AG04450 (cell line): ENCODE results near the gene CNTNAP2. TPM values are rescaled to one million over a fixed set of nuclear protein-coding genes. Genes with fewer than 3 reads are reported as not detected.

Experiments
- CTCF ChIA-PET: fragments of 300-600, 350-600 bp; formaldehyde crosslinking; extraction: SDS; loops from one replicate; lab custom pipeline; 2022; ENCODE audit warnings: antibody characterized with exemption, inconsistent platforms; lab: Charles Lee
- POLR2A ChIA-PET: fragments of 350-600 bp; formaldehyde crosslinking; extraction: SDS; loops from one replicate; lab custom pipeline; 2021; ENCODE audit warnings: antibody characterized with exemption, inconsistent platforms; lab: Yijun Ruan, JAX
- DNase-seq: peaks from one replicate; pipeline ENCODE4 v3.0.0-alpha.2; 2011; ENCODE audit warnings: low read depth, low spot score
- H3K27ac ChIP-seq: one replicate; pipeline ENCODE4 v1.5.1; 2012; ENCODE audit warnings: low read depth, low read length, control low read depth
- H3K27me3 ChIP-seq: one replicate; pipeline ENCODE4 v1.6.0; 2012; ENCODE audit warnings: low read length; ENCODE audit not compliant: control insufficient read depth, insufficient read depth
- H3K4me3 ChIP-seq: 2 replicates; pipeline ENCODE4 v1.5.1; 2011; ENCODE audit warnings: mild to moderate bottlenecking, low read depth, low read length, control low read depth
- H3K9me3 ChIP-seq: 2 replicates; pipeline ENCODE4 v1.5.1; 2012; ENCODE audit warnings: low read length; ENCODE audit not compliant: control insufficient read depth, insufficient read depth
- polyA plus RNA-seq: library from polyadenylated mRNA; depleted of rRNA; stranded (reverse); fragments of >200 nt; gene quantifications from 2 replicates; pipeline ENCODE4 v1.2.3, GENCODE V29; 2011
- TF ChIP-seq, protein P1 (sequence below): IDR thresholded peaks from 2 replicates; pipeline ENCODE4 v1.5.1; 2011; ENCODE audit warnings: low read depth, low read length, control low read depth, inconsistent platforms

The CNTNAP2 gene
- polyA plus RNA-seq, 1 experiment: not detected

DNA sequence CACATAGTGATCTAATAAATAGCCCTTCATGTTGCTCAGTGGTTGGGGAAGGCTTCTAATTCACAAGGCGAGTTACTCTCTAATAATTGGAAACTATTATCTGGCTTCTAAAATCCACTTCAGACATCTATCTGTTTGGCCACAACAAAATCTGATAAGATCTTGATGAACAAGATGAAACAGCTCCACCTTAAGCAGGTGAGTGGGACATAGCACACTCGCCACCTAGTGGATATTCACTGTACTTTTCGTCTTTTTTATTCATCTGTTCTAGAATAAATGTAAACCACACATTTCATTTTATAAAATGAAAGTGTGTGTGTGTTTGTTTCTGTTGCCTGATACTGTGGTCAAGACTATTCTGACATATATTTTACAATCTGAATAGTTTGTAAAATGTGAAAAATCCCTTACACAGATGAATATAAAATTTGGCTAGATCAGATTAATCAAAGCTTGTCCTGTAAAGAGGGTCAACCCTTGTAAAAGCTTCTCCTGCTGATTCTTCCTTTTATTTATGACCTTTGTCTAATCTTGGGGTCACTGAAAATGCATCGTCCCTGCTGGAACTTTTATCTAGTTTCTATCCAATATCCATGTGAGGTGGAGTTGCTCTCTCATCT is 26.5 kb upstream of the CNTNAP2 start:
- H3K27ac ChIP-seq: no peak overlapping the region
- no peaks in the 10 kb centered on the region for H3K27me3 ChIP-seq
- peaks cover 4% of the 10 kb centered on the region for H3K9me3 ChIP-seq
- no peak for DNase-seq
- TF ChIP-seq, protein P1, sequence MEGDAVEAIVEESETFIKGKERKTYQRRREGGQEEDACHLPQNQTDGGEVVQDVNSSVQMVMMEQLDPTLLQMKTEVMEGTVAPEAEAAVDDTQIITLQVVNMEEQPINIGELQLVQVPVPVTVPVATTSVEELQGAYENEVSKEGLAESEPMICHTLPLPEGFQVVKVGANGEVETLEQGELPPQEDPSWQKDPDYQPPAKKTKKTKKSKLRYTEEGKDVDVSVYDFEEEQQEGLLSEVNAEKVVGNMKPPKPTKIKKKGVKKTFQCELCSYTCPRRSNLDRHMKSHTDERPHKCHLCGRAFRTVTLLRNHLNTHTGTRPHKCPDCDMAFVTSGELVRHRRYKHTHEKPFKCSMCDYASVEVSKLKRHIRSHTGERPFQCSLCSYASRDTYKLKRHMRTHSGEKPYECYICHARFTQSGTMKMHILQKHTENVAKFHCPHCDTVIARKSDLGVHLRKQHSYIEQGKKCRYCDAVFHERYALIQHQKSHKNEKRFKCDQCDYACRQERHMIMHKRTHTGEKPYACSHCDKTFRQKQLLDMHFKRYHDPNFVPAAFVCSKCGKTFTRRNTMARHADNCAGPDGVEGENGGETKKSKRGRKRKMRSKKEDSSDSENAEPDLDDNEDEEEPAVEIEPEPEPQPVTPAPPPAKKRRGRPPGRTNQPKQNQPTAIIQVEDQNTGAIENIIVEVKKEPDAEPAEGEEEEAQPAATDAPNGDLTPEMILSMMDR: peak; percentile 13; the same call in 1 of the 2 replicates
- no peak overlapping the region for H3K4me3 ChIP-seq
- ChIA-PET POLR2A (no interaction called here), CTCF (no interaction called here)

DNA sequence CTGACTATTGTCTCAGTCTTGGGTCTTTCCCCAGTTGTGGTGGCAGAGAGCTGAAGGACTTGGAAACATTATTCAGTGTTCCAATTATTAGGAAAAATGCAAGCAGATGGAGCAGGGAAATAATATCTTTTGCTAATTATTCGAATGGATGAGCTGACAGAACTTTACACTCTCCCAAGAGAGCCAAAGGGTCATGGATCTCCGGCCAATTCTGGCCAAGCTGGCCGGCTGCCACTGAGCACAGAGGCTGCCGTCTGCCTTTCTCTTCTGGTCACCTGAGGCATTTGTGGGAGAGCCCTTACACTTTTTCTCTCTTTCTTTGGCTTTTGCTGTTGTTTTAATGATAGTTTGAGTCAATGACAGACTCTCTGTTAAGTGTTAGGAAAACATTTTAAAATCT is 22.2 kb upstream of the CNTNAP2 start:
- DNase-seq: no peak
- ChIA-PET CTCF (no interaction called here), POLR2A (no interaction called here)
- Histone ChIP-seq H3K9me3 (peaks cover 11% of the 10 kb centered on the region), H3K27me3 (no peaks in the 10 kb centered on the region), H3K4me3 (no peak overlapping the region), H3K27ac (no peak overlapping the region)
- TF ChIP-seq, protein P1: no peak

DNA sequence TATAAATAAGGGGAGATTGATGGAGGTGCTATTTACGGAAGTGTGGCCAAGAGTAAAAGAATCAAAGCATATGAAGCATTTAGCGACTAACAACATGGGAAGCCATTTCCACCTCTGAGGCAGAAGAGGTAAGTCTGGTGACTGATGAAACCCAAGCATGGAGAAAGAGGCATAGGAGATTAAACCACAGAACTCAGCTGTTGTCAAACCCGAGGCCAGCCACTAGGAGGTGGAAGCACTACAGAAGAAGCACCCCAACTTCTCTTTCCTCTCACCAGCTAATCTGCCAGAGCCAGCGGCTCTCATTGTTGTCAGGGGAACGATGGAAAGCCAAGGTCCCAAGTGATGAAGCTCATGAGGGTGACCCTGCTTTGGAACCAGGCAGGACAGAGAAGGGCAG is 19.6 kb upstream of the CNTNAP2 start:
- ChIA-PET POLR2A (no interaction called here), CTCF (no interaction called here)
- TF ChIP-seq, protein P1: no peak
- H3K27me3 ChIP-seq: no peaks in the 10 kb centered on the region
- DNase-seq: no peak
- no peak overlapping the region for H3K4me3 ChIP-seq
- peaks cover 11% of the 10 kb centered on the region for H3K9me3 ChIP-seq
- no peak overlapping the region for H3K27ac ChIP-seq

DNA sequence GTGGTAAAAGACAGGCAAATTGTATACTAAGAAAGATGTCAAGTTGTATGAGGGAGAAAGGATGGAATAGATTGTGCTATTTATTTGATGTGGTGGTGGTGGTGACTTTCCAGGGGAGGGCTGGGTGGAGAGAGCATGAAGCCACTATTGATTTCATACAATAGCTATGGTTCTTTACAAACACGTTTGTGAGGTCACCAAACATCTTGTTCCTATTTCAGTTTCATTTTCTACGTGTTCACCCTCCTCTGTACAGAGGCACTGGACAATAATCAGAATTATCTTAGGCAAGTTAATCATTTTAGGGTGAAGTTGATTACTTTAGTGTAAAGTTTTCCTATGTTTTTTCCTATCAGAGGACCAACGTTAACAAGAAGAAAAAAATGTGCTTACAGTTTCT is 10.3 kb upstream of the CNTNAP2 start:
- Histone ChIP-seq H3K9me3 (peaks cover 3% of the 10 kb centered on the region; the same call in 1 of the 2 replicates), H3K27ac (no peak overlapping the region), H3K27me3 (no peaks in the 10 kb centered on the region), H3K4me3 (no peak overlapping the region)
- TF ChIP-seq, protein P1: no peak
- DNase-seq: no peak
- ChIA-PET POLR2A (no interaction called here), CTCF (no interaction called here)

DNA sequence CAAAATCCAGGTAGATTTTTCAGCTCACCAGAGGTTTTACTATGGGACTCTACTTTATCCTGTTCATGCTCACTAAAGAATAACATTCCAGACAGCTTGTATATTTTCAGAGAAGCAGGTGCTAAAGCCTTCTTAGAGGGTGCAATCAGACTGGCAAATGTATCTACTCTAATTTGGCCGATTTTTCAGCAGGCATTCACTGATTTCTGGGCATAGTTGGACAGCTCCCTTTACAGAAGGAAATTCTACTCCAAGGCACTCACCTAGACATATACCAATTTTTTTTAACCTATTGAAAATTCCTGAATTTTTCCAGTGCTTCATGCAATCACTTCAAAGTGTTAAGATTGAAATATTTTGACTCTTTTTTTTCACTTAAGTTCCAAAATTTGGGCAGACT is 3.8 kb upstream of the CNTNAP2 start:
- TF ChIP-seq, protein P1: no peak
- POLR2A ChIA-PET: no interaction called here
- H3K27me3 ChIP-seq: no peaks in the 10 kb centered on the region
- CTCF ChIA-PET: no interaction called here
- no peak for DNase-seq
- H3K27ac ChIP-seq: no peak overlapping the region
- H3K9me3 ChIP-seq: peaks cover 15% of the 10 kb centered on the region
- no peak overlapping the region for H3K4me3 ChIP-seq
